Activated T-helper 17 cell treated with anti-CD3 and anti-CD28 coated beads, Interleukin-2, amount 50 U/mL, for 72 hours (primary cell): ENCODE data around the gene COL19A1. TPM values are rescaled to one million over a fixed set of nuclear protein-coding genes. Genes with fewer than 3 reads are reported as not detected.

Experiments used
- ATAC-seq: fragments of 150-1000 bp; cut with Tn5 transposase; replicated peaks from 2 replicates; pipeline ENCODE4 v1.10.0; 2021; ENCODE audit warnings: mild to moderate bottlenecking, moderate library complexity
- H3K27ac Mint-ChIP-seq: one replicate; pipeline ENCODE4 v1.8.0; 2022; ENCODE audit warnings: mixed read lengths
- H3K27me3 Mint-ChIP-seq: one replicate; pipeline ENCODE4 v1.8.0; 2022; ENCODE audit warnings: mixed read lengths
- H3K36me3 Mint-ChIP-seq: one replicate; pipeline ENCODE4 v1.8.0; 2022; ENCODE audit warnings: low read depth, mild to moderate bottlenecking, mixed read lengths
- H3K4me1 Mint-ChIP-seq: one replicate; pipeline ENCODE4 v1.8.0; 2022; ENCODE audit warnings: mixed read lengths
- H3K4me3 Mint-ChIP-seq: one replicate; pipeline ENCODE4 v1.8.0; 2022; ENCODE audit warnings: mild to moderate bottlenecking, mixed read lengths
- H3K9me3 Mint-ChIP-seq: one replicate; pipeline ENCODE4 v1.8.0; 2022; ENCODE audit warnings: mixed read lengths
- total RNA-seq, 2 donors: library from RNA; stranded (reverse); gene quantifications; one replicate each; pipeline ENCODE4 v1.2.3, GENCODE V29; 2022

Gene COL19A1
- total RNA-seq, 2 donors from 2014 or later: 0.48 to 1.3 TPM

GRCh38 chr6:70142034-70142433 is 275.7 kb downstream of the COL19A1 start:
- H3K9me3 Mint-ChIP-seq: peaks cover 4% of the 10 kb centered on the region
- no peaks in the 10 kb centered on the region for H3K4me1 Mint-ChIP-seq
- H3K27me3 Mint-ChIP-seq: peaks cover 22% of the 10 kb centered on the region
- ATAC-seq: no peak
- no peak overlapping the region for H3K4me3 Mint-ChIP-seq
- no peaks in the 10 kb centered on the region for H3K36me3 Mint-ChIP-seq
- H3K27ac Mint-ChIP-seq: no peak overlapping the region

- Mint-ChIP-seq H3K4me1 (no peaks in the 10 kb centered on the region), H3K36me3 (no peaks in the 10 kb centered on the region), H3K27me3 (peaks cover 18% of the 10 kb centered on the region), H3K27ac (no peak overlapping the region), H3K4me3 (no peak overlapping the region), H3K9me3 (peaks cover 4% of the 10 kb centered on the region)
- ATAC-seq: no peak
Measured at GRCh38 chr6:70145178-70145577, 278.8 kb downstream of the COL19A1 start.

- no peak overlapping the region for H3K4me3 Mint-ChIP-seq
- H3K9me3 Mint-ChIP-seq: peaks cover 4% of the 10 kb centered on the region
- H3K27me3 Mint-ChIP-seq: peaks cover 7% of the 10 kb centered on the region
- no peak overlapping the region for H3K27ac Mint-ChIP-seq
- no peak for ATAC-seq
- H3K4me1 Mint-ChIP-seq: no peaks in the 10 kb centered on the region
- H3K36me3 Mint-ChIP-seq: no peaks in the 10 kb centered on the region
Measured at GRCh38 chr6:70149209-70149788, 282.9 kb downstream of the COL19A1 start.

- no peaks in the 10 kb centered on the region for H3K4me1 Mint-ChIP-seq
Measured at GRCh38 chr6:70150521-70150920, 284.2 kb downstream of the COL19A1 start.

GRCh38 chr6:70151616-70152015 is 285.3 kb downstream of the COL19A1 start:
- Mint-ChIP-seq H3K27ac (no peak overlapping the region), H3K27me3 (peaks cover 4% of the 10 kb centered on the region), H3K36me3 (no peaks in the 10 kb centered on the region), H3K4me1 (no peaks in the 10 kb centered on the region), H3K4me3 (no peak overlapping the region), H3K9me3 (no peaks in the 10 kb centered on the region)
- no peak for ATAC-seq

More at GRCh38 chr6:70150521-70150920, 284.2 kb downstream of the COL19A1 start:
- H3K4me3 Mint-ChIP-seq: no peak overlapping the region
- H3K27ac Mint-ChIP-seq: no peak overlapping the region
- H3K27me3 Mint-ChIP-seq: peaks cover 4% of the 10 kb centered on the region
- no peak for ATAC-seq
- no peaks in the 10 kb centered on the region for H3K9me3 Mint-ChIP-seq
- H3K36me3 Mint-ChIP-seq: no peaks in the 10 kb centered on the region

GRCh38 chr6:70152786-70153185 is 286.4 kb downstream of the COL19A1 start:
- peaks cover 4% of the 10 kb centered on the region for H3K27me3 Mint-ChIP-seq
- H3K27ac Mint-ChIP-seq: no peak overlapping the region
- no peak overlapping the region for H3K4me3 Mint-ChIP-seq
- no peak for ATAC-seq
- H3K9me3 Mint-ChIP-seq: no peaks in the 10 kb centered on the region
- no peaks in the 10 kb centered on the region for H3K4me1 Mint-ChIP-seq
- no peaks in the 10 kb centered on the region for H3K36me3 Mint-ChIP-seq

- peaks cover 10% of the 10 kb centered on the region for H3K27me3 Mint-ChIP-seq
- no peak overlapping the region for H3K4me3 Mint-ChIP-seq
- ATAC-seq: no peak
- no peaks in the 10 kb centered on the region for H3K9me3 Mint-ChIP-seq
- H3K4me1 Mint-ChIP-seq: no peaks in the 10 kb centered on the region
- no peak overlapping the region for H3K27ac Mint-ChIP-seq
- H3K36me3 Mint-ChIP-seq: no peaks in the 10 kb centered on the region
Measured at GRCh38 chr6:70157086-70157485, 290.7 kb downstream of the COL19A1 start.

GRCh38 chr6:70160276-70160675 is 293.9 kb downstream of the COL19A1 start:
- Mint-ChIP-seq H3K9me3 (no peaks in the 10 kb centered on the region), H3K27ac (no peak overlapping the region)

GRCh38 chr6:70162972-70163371 is 296.6 kb downstream of the COL19A1 start:
- ATAC-seq: no peak
- no peaks in the 10 kb centered on the region for H3K4me1 Mint-ChIP-seq
- H3K4me3 Mint-ChIP-seq: no peak overlapping the region
- peaks cover 36% of the 10 kb centered on the region for H3K27me3 Mint-ChIP-seq
- H3K36me3 Mint-ChIP-seq: no peaks in the 10 kb centered on the region
- no peak overlapping the region for H3K27ac Mint-ChIP-seq
- no peaks in the 10 kb centered on the region for H3K9me3 Mint-ChIP-seq

More at GRCh38 chr6:70160276-70160675, 293.9 kb downstream of the COL19A1 start:
- Mint-ChIP-seq H3K27me3 (peaks cover 17% of the 10 kb centered on the region), H3K4me1 (no peaks in the 10 kb centered on the region), H3K36me3 (no peaks in the 10 kb centered on the region), H3K4me3 (no peak overlapping the region)
- no peak for ATAC-seq

GRCh38 chr6:70163795-70164194 is 297.4 kb downstream of the COL19A1 start:
- Mint-ChIP-seq H3K27ac (no peak overlapping the region), H3K9me3 (no peaks in the 10 kb centered on the region), H3K27me3 (peaks cover 36% of the 10 kb centered on the region), H3K4me1 (no peaks in the 10 kb centered on the region), H3K36me3 (no peaks in the 10 kb centered on the region), H3K4me3 (no peak overlapping the region)
- no peak for ATAC-seq

- no peak for ATAC-seq
- no peaks in the 10 kb centered on the region for H3K9me3 Mint-ChIP-seq
- no peak overlapping the region for H3K4me3 Mint-ChIP-seq
- H3K27ac Mint-ChIP-seq: no peak overlapping the region
- H3K27me3 Mint-ChIP-seq: peaks cover 33% of the 10 kb centered on the region
- no peaks in the 10 kb centered on the region for H3K4me1 Mint-ChIP-seq
- no peaks in the 10 kb centered on the region for H3K36me3 Mint-ChIP-seq
Measured at GRCh38 chr6:70164556-70164955, 298.2 kb downstream of the COL19A1 start.

- no peaks in the 10 kb centered on the region for H3K4me1 Mint-ChIP-seq
- H3K4me3 Mint-ChIP-seq: no peak overlapping the region
- H3K36me3 Mint-ChIP-seq: no peaks in the 10 kb centered on the region
- H3K9me3 Mint-ChIP-seq: no peaks in the 10 kb centered on the region
- H3K27me3 Mint-ChIP-seq: peaks cover 31% of the 10 kb centered on the region
- no peak overlapping the region for H3K27ac Mint-ChIP-seq
- peak; percentile 63 for ATAC-seq
Measured at GRCh38 chr6:70166088-70166958, 300.0 kb downstream of the COL19A1 start.

- no peak overlapping the region for H3K27ac Mint-ChIP-seq
- no peaks in the 10 kb centered on the region for H3K4me1 Mint-ChIP-seq
- no peaks in the 10 kb centered on the region for H3K36me3 Mint-ChIP-seq
- H3K27me3 Mint-ChIP-seq: peaks cover 23% of the 10 kb centered on the region
- no peak for ATAC-seq
- H3K9me3 Mint-ChIP-seq: no peaks in the 10 kb centered on the region
- no peak overlapping the region for H3K4me3 Mint-ChIP-seq
Measured at GRCh38 chr6:70168681-70169377, 302.5 kb downstream of the COL19A1 start.

- Mint-ChIP-seq H3K4me1 (no peaks in the 10 kb centered on the region), H3K27me3 (peaks cover 11% of the 10 kb centered on the region), H3K4me3 (no peak overlapping the region), H3K9me3 (no peaks in the 10 kb centered on the region), H3K36me3 (no peaks in the 10 kb centered on the region), H3K27ac (no peak overlapping the region)
- no peak for ATAC-seq
Measured at GRCh38 chr6:70171236-70171635, 304.9 kb downstream of the COL19A1 start.

GRCh38 chr6:70172252-70172651 is 305.9 kb downstream of the COL19A1 start:
- no peak overlapping the region for H3K27ac Mint-ChIP-seq
- H3K36me3 Mint-ChIP-seq: no peaks in the 10 kb centered on the region
- no peaks in the 10 kb centered on the region for H3K9me3 Mint-ChIP-seq
- no peak for ATAC-seq
- no peaks in the 10 kb centered on the region for H3K4me1 Mint-ChIP-seq
- H3K27me3 Mint-ChIP-seq: peaks cover 6% of the 10 kb centered on the region
- no peak overlapping the region for H3K4me3 Mint-ChIP-seq
